Suprapubic skin (tissue), 4 donors: Measurements from ENCODE around the gene ZNF44. TPM values are rescaled to one million over a fixed set of nuclear protein-coding genes. Genes with fewer than 3 reads are reported as not detected.
A peak's percentile ranks its signal among the peaks of the same experiment; 100 is the strongest.

Source experiments
- DNase-seq, 2 donors: peaks; one replicate each; pipeline ENCODE4 v3.0.0-alpha.2; 2019; ENCODE audit warnings: low spot score in 2 of 2
- H3K27ac ChIP-seq: fragments of 200-600 bp; sonication (generic); one replicate; pipeline ENCODE4 v1.5.1; 2019
- H3K27me3 ChIP-seq: fragments of 200-600 bp; sonication (generic); one replicate; pipeline ENCODE4 v1.5.1; 2019
- H3K36me3 ChIP-seq: fragments of 200-600 bp; sonication (generic); one replicate; pipeline ENCODE4 v1.5.1; 2019
- H3K4me1 ChIP-seq: fragments of 200-600 bp; sonication (generic); one replicate; pipeline ENCODE4 v1.5.1; 2019
- H3K4me3 ChIP-seq: fragments of 200-600 bp; sonication (generic); one replicate; pipeline ENCODE4 v1.5.1; 2019; ENCODE audit warnings: mild to moderate bottlenecking
- H3K9me3 ChIP-seq: fragments of 200-600 bp; sonication (generic); one replicate; pipeline ENCODE4 v1.5.1; 2019
- EP300 ChIP-seq: sonication (generic); formaldehyde crosslinking; IDR thresholded peaks from one replicate; pipeline ENCODE4 v1.6.1; 2017; ENCODE audit warnings: antibody characterized with exemption
- POLR2A ChIP-seq, 2 donors: fragments of 450-650 bp; IDR thresholded peaks; one replicate each; pipeline ENCODE4 v1.6.1; 2017; ENCODE audit warnings: antibody characterized with exemption in 2 of 2, mild to moderate bottlenecking in 2 of 2, moderate library complexity in 2 of 2
- POLR2AphosphoS5 ChIP-seq, 3 donors: sonication (generic); formaldehyde crosslinking; IDR thresholded peaks; one replicate each; pipeline ENCODE4 v1.6.1; 2017; ENCODE audit warnings: antibody characterized with exemption in 3 of 3
- WGBS: methylation state at CpG from one replicate; pipeline ENCODE4 v1.1.5; 2018; 5-methylcytosine and 5-hydroxymethylcytosine counted together
- total RNA-seq, 4 donors: library from RNA; depleted of rRNA; stranded (reverse); fragments of >200 nt; gene quantifications; one replicate each; pipeline ENCODE4 v1.1.0, GENCODE V29; 2016
- TF ChIP-seq, protein P1 (sequence below), 2 donors: fragments of 200-600 bp in 1 of 2; fragments of 450-650 bp in 1 of 2; sonication (generic) in 1 of 2; IDR thresholded peaks; one replicate each; pipeline ENCODE4 v1.5.1; 2016 to 2019; ENCODE audit warnings: antibody characterized with exemption in 2 of 2, mild to moderate bottlenecking in 1 of 2, moderate library complexity in 1 of 2

ZNF44 gene
- 10 to 100 TPM in 2 of 4 donors, 1 to 10 TPM in 2; 7.2 to 24.2 (median 11.7) TPM for total RNA-seq

DNA sequence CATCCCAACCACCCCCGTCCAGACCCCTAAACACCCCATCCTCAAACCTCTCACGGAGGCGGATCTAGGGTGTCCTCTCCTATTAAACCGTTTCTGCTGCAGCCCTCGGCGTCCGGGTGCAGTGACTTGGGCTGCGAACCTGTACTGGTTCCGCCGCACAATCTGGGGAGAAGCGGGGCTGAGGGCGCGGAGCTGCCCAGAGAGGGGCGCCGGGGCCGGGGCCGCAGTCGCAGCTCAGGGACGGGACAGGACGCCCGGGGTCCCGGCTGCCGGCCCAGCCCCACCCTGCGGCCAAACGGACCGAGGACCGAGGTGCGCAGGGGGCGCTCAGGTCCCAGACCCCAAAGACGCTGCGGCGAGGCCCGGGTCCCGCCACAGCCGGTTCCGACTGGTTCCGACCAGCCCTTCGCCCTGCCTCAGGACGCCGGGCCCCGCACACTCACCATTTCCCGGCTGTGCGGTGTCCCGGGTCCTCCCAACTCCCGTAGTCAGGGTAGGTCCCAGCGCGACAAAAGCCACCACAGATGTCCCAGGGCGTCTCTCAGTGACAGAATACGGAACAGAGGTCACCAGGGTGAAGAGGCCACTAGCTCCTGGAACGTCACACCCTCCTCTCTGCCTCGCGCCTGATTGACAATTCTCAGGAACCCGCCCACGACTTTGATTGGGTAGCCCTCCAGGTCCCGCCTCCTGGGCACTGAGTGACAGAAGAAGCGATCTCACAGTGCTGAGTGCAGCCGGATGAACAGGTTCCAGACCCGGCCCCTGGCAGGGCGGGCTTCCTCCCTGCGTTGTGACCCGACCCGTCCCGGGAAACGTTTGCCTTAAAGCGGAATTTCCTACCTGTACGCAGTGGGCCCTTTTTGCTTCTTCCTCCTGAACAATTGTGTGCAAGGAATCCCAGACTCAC is at the start of gene ZNF44:
TSS of gene ZNF44 (minus strand) at position 635 of the 910 bp plus-strand sequence. CDS start at position 446, 189 bp downstream.
- TF ChIP-seq EP300 (no peak), POLR2AphosphoS5 (IDR thresholded peaks at IDR 0.05) (peak in 2 of 3 donors; percentile 2 to 42), POLR2A (IDR thresholded peaks at IDR 0.05) (peak in 1 of 2 donors; percentile 45)
- TF ChIP-seq, protein P1, sequence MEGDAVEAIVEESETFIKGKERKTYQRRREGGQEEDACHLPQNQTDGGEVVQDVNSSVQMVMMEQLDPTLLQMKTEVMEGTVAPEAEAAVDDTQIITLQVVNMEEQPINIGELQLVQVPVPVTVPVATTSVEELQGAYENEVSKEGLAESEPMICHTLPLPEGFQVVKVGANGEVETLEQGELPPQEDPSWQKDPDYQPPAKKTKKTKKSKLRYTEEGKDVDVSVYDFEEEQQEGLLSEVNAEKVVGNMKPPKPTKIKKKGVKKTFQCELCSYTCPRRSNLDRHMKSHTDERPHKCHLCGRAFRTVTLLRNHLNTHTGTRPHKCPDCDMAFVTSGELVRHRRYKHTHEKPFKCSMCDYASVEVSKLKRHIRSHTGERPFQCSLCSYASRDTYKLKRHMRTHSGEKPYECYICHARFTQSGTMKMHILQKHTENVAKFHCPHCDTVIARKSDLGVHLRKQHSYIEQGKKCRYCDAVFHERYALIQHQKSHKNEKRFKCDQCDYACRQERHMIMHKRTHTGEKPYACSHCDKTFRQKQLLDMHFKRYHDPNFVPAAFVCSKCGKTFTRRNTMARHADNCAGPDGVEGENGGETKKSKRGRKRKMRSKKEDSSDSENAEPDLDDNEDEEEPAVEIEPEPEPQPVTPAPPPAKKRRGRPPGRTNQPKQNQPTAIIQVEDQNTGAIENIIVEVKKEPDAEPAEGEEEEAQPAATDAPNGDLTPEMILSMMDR (IDR thresholded peaks at IDR 0.05): no peak
- H3K4me1 ChIP-seq: peaks cover 36% of the 10 kb centered on the region
- peak; percentile 98 to 99 for DNase-seq
- no peaks in the 10 kb centered on the region for H3K9me3 ChIP-seq
- peak within 1 kb of the TSS; percentile 99 for H3K4me3 ChIP-seq
- 0% methylated on average over 11 of the region's 66 CpGs for WGBS
- H3K27ac ChIP-seq: peak within 1 kb of the TSS; percentile 95
- no peaks in the 10 kb centered on the region for H3K27me3 ChIP-seq
- no peaks in the 10 kb centered on the region for H3K36me3 ChIP-seq

DNA sequence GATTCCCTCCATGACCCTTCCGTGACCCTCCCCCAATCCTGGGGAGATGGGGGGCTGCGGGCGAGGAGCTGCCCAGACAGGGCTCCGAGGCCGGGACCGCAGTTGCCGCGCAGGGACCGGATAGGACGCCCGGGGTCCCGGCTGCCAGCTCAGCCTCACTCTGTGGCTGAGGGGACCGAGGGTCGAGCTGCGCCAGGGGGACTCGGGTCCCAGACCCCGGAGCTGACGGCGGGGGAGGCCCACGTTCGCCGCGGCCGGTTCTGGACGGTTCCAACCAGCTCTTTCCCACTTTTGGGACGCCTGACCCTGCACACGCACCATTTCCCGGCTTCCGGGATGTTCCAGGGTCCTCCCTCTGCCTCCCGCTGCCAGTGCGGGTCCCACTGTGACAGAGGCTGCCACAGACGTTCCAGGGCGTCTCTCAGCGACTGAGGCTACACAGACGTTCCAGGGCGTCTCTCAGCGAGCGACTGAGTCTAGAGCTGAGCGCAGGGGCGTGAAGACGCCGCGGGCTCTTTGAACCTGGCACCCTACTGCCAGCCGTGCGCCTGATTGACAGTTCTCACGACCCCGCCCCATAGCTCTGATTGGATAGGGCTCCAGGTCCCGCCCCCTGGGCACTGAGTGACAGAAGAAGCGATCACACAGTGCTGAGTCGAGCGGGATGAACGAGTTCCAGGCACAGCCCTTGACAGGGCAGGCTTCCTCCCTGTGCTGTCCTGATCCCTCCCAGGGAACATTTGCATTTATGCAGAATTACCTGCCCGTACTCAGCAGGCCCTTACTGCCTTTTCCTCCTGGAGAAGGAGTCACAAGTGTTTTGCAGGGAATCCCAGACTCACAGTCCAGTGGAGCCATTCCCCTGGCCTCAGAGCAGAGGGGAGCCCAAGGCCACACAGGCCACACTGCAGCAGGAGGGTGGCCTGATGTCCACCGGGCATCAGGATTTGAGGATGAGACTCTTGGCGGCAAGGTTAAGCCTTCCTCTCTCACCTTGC is 38.8 kb upstream of the ZNF44 start, which contains the start of gene ZNF563:
TSS of gene ZNF563 (minus strand) at position 472 of the 998 bp plus-strand sequence. CDS start at position 321, 151 bp downstream.
- H3K27ac ChIP-seq: peak within 1 kb of the TSS; percentile 95
- DNase-seq: peak; percentile 98 to 99
- H3K4me3 ChIP-seq: peak within 1 kb of the TSS; percentile 79
- WGBS: 2% methylated on average over 13 of the region's 55 CpGs
- H3K4me1 ChIP-seq: peaks cover 21% of the 10 kb centered on the region
- H3K36me3 ChIP-seq: no peaks in the 10 kb centered on the region
- TF ChIP-seq EP300 (no peak), POLR2A (IDR thresholded peaks at IDR 0.05) (peak in 1 of 2 donors; percentile 66), POLR2AphosphoS5 (IDR thresholded peaks at IDR 0.05) (peak in 2 of 3 donors; percentile 42 to 59)
- TF ChIP-seq, protein P1 (IDR thresholded peaks at IDR 0.05): no peak
- H3K27me3 ChIP-seq: no peaks in the 10 kb centered on the region
- H3K9me3 ChIP-seq: no peaks in the 10 kb centered on the region

- H3K9me3 ChIP-seq: no peaks in the 10 kb centered on the region
- no peaks in the 10 kb centered on the region for H3K36me3 ChIP-seq
- peaks cover 21% of the 10 kb centered on the region for H3K4me1 ChIP-seq
- WGBS: 71% methylated on average over 4 of the region's 4 CpGs
- no peaks in the 10 kb centered on the region for H3K27me3 ChIP-seq
- DNase-seq: no peak
- H3K27ac ChIP-seq: no peak overlapping the region
- TF ChIP-seq EP300 (no peak), POLR2AphosphoS5 (IDR thresholded peaks at IDR 0.05) (no peak)
- no peak overlapping the region for H3K4me3 ChIP-seq
Measured at GRCh38 chr19:12331211-12331941, 36.7 kb upstream of the ZNF44 start.

GRCh38 chr19:12330340-12330739 is 35.7 kb upstream of the ZNF44 start:
- Histone ChIP-seq H3K4me3 (no peak overlapping the region), H3K9me3 (no peaks in the 10 kb centered on the region), H3K27ac (no peak overlapping the region), H3K36me3 (no peaks in the 10 kb centered on the region), H3K4me1 (peaks cover 21% of the 10 kb centered on the region), H3K27me3 (no peaks in the 10 kb centered on the region)
- TF ChIP-seq POLR2A (IDR thresholded peaks at IDR 0.05) (no peak), POLR2AphosphoS5 (IDR thresholded peaks at IDR 0.05) (no peak), EP300 (no peak)
- TF ChIP-seq, protein P1 (IDR thresholded peaks at IDR 0.05): no peak
- no peak for DNase-seq
- WGBS: 96% methylated on average over 4 of the region's 4 CpGs

- Histone ChIP-seq H3K36me3 (peaks cover 24% of the 10 kb centered on the region), H3K4me1 (no peaks in the 10 kb centered on the region), H3K27ac (no peak overlapping the region), H3K4me3 (no peak overlapping the region), H3K9me3 (no peaks in the 10 kb centered on the region), H3K27me3 (no peaks in the 10 kb centered on the region)
- no peak for DNase-seq
- TF ChIP-seq POLR2AphosphoS5 (IDR thresholded peaks at IDR 0.05) (no peak), EP300 (no peak), POLR2A (IDR thresholded peaks at IDR 0.05) (no peak)
- TF ChIP-seq, protein P1 (IDR thresholded peaks at IDR 0.05): no peak
Measured at GRCh38 chr19:12325690-12326089, 31.0 kb upstream of the ZNF44 start.
